ENCODE measurements around the gene CCL22. TPM values are rescaled to one million over a fixed set of nuclear protein-coding genes. Genes with fewer than 3 reads are reported as not detected.
"Not testable (repeated sequence)": the region's sequence is repeated elsewhere in the genome, so short reads cannot be mapped to it uniquely, and the experiment has no call there.

The CCL22 gene
- polyA plus RNA-seq, 3 donors = 0.02 to 0.03 TPM; not detected in 1

- no peak overlapping the region for H3K27ac ChIP-seq (ENCODE audit: low read depth, low read length)
- WGBS, 3 donors = 70 to 75% (median 71%) methylated on average over 5 of the region's 5 CpGs
These were observed 27.9 kb downstream of the CCL22 start for GRCh38 chr16:57386381-57386951.

- 79 to 95% (median 89%) methylated on average over 3 of the region's 3 CpGs for WGBS, 3 donors
- H3K27ac ChIP-seq (ENCODE audit: low read depth, low read length) = no peak overlapping the region
These were observed 29.2 kb downstream of the CCL22 start for GRCh38 chr16:57387598-57388354.

- H3K27ac ChIP-seq (ENCODE audit: low read depth, low read length) = no peak overlapping the region
- 60 to 77% (median 63%) methylated on average over 7 of the region's 7 CpGs for WGBS, 3 donors
These were observed 29.9 kb downstream of the CCL22 start for GRCh38 chr16:57388359-57389086.

- H3K27ac ChIP-seq (ENCODE audit: low read depth, low read length) = no peak overlapping the region
- 87 to 93% (median 93%) methylated on average over 3 of the region's 3 CpGs for WGBS, 3 donors
These were observed 30.5 kb downstream of the CCL22 start for GRCh38 chr16:57389087-57389468.

GRCh38 chr16:57390636-57391295, 32.2 kb downstream of the CCL22 start:
- H3K27ac ChIP-seq (ENCODE audit: low read depth, low read length) = no peak overlapping the region
- 53 to 66% (median 58%) methylated on average over 5 of the region's 5 CpGs for WGBS, 3 donors

GRCh38 chr16:57391300-57391699, 32.7 kb downstream of the CCL22 start:
- no peak overlapping the region for H3K27ac ChIP-seq (ENCODE audit: low read depth, low read length)
- 61 to 83% (median 67%) methylated on average over 4 of the region's 4 CpGs for WGBS, 3 donors

GRCh38 chr16:57391708-57392107, 33.1 kb downstream of the CCL22 start:
- WGBS, 3 donors = 79 to 84% (median 82%) methylated on average over 5 of the region's 5 CpGs
- H3K27ac ChIP-seq (ENCODE audit: low read depth, low read length) = no peak overlapping the region

GRCh38 chr16:57392694-57393093, 34.1 kb downstream of the CCL22 start:
- 20 to 82% (median 80%) methylated on average over 1 of the region's 1 CpG for WGBS, 3 donors
- H3K27ac ChIP-seq (ENCODE audit: low read depth, low read length) = no peak overlapping the region

- H3K27ac ChIP-seq (ENCODE audit: low read depth, low read length) = no peak overlapping the region
- WGBS, 3 donors = 53 to 57% (median 54%) methylated on average over 7 of the region's 7 CpGs
These were observed 35.9 kb downstream of the CCL22 start for GRCh38 chr16:57394444-57394843.

- WGBS, 3 donors = 85 to 92% (median 88%) methylated on average over 5 of the region's 5 CpGs
These were observed 36.4 kb downstream of the CCL22 start for GRCh38 chr16:57395026-57395425.

GRCh38 chr16:57396786-57397185, 38.2 kb downstream of the CCL22 start:
- 65 to 90% (median 68%) methylated on average over 4 of the region's 4 CpGs for WGBS, 3 donors
- H3K27ac ChIP-seq (ENCODE audit: low read depth, low read length) = no peak overlapping the region

More at GRCh38 chr16:57395026-57395425, 36.4 kb downstream of the CCL22 start:
- H3K27ac ChIP-seq (ENCODE audit: low read depth, low read length) = no peak overlapping the region

- WGBS, 3 donors = 81 to 87% (median 83%) methylated on average over 4 of the region's 4 CpGs
- not testable (repeated sequence) for H3K27ac ChIP-seq (ENCODE audit: low read depth, low read length)
These were observed 38.9 kb downstream of the CCL22 start for GRCh38 chr16:57397493-57397892.

GRCh38 chr16:57401943-57402640, 43.5 kb downstream of the CCL22 start:
- H3K27ac ChIP-seq (ENCODE audit: low read depth, low read length) = no peak overlapping the region
- 54 to 71% (median 66%) methylated on average over 7 of the region's 7 CpGs for whole genome bisulfite sequencing, 3 donors

- 66% methylated on average over 17 of the region's 17 CpGs for WGBS, 3 donors
- H3K27ac ChIP-seq (ENCODE audit: low read depth, low read length) = no peak within 1 kb of the TSS
These were observed 45.6 kb downstream of the CCL22 start, which contains the start of gene CCL17 for GRCh38 chr16:57403965-57404817. TSS of gene CCL17 (plus strand) at chr16:57404767. CDS start at chr16:57413933, 9,166 bp downstream.

- WGBS, 3 donors = 64 to 69% (median 68%) methylated on average over 3 of the region's 3 CpGs
- H3K27ac ChIP-seq (ENCODE audit: low read depth, low read length) = no peak overlapping the region
These were observed 46.5 kb downstream of the CCL22 start for GRCh38 chr16:57405097-57405496.

GRCh38 chr16:57406881-57407280, 48.3 kb downstream of the CCL22 start:
- no peak overlapping the region for H3K27ac ChIP-seq (ENCODE audit: low read depth, low read length)
- WGBS, 3 donors = 42 to 71% (median 46%) methylated on average over 2 of the region's 2 CpGs
